ENCODE results near the gene DCAKD. TPM values are rescaled to one million over a fixed set of nuclear protein-coding genes. Genes with fewer than 3 reads are reported as not detected.

The DCAKD gene
- polyA plus RNA-seq, 1 donor = 28.6 TPM

- no peak for DNase-seq (ENCODE audit: low read depth)
These were observed 19.9 kb downstream of the DCAKD start for GRCh38 chr17:45031231-45032173.

GRCh38 chr17:45030733-45031132, 20.7 kb downstream of the DCAKD start:
- no peak for DNase-seq (ENCODE audit: low read depth)

GRCh38 chr17:45029758-45030423, 21.5 kb downstream of the DCAKD start:
- no peak for DNase-seq (ENCODE audit: low read depth)

GRCh38 chr17:45029096-45029495, 22.3 kb downstream of the DCAKD start:
- no peak for DNase-seq (ENCODE audit: low read depth)

- no peak for DNase-seq (ENCODE audit: low read depth)
These were observed 28.6 kb downstream of the DCAKD start for GRCh38 chr17:45022655-45023339.

GRCh38 chr17:45022288-45022648, 29.2 kb downstream of the DCAKD start:
- DNase-seq (ENCODE audit: low read depth) = no peak

GRCh38 chr17:45021607-45022287, 29.7 kb downstream of the DCAKD start:
- DNase-seq (ENCODE audit: low read depth) = no peak

- no peak for DNase-seq (ENCODE audit: low read depth)
These were observed 30.9 kb downstream of the DCAKD start for GRCh38 chr17:45020354-45021138.

GRCh38 chr17:45018848-45019711, 32.4 kb downstream of the DCAKD start:
- no peak for DNase-seq (ENCODE audit: low read depth)

GRCh38 chr17:45018514-45018847, 33.0 kb downstream of the DCAKD start:
- no peak for DNase-seq (ENCODE audit: low read depth)

- no peak for DNase-seq (ENCODE audit: low read depth)
These were observed 34.6 kb downstream of the DCAKD start for GRCh38 chr17:45016823-45017222.

GRCh38 chr17:45016237-45016636, 35.2 kb downstream of the DCAKD start:
- DNase-seq (ENCODE audit: low read depth) = no peak

- DNase-seq (ENCODE audit: low read depth) = no peak
These were observed 38.1 kb downstream of the DCAKD start for GRCh38 chr17:45013021-45013997.

- no peak for DNase-seq (ENCODE audit: low read depth)
These were observed 39.7 kb downstream of the DCAKD start for GRCh38 chr17:45011767-45012166.

GRCh38 chr17:45009676-45010467, 41.6 kb downstream of the DCAKD start:
- DNase-seq (ENCODE audit: low read depth) = no peak

GRCh38 chr17:45008216-45008615, 43.2 kb downstream of the DCAKD start:
- no peak for DNase-seq (ENCODE audit: low read depth)

- DNase-seq (ENCODE audit: low read depth) = no peak
These were observed 44.4 kb downstream of the DCAKD start for GRCh38 chr17:45006927-45007461.

- no peak for DNase-seq (ENCODE audit: low read depth)
These were observed 45.7 kb downstream of the DCAKD start for GRCh38 chr17:45005700-45006099.
